ENCODE data around the gene SKAP1.

- TF ChIP-seq CTCF (IDR thresholded peaks at IDR 0.05) (no peak), EZH2 (IDR thresholded peaks at IDR 0.05) (no peak), EZH2phosphoT487 (IDR thresholded peaks at IDR 0.05) (no peak)
Measured at GRCh38 chr17:48363161-48363560, 66.9 kb downstream of the SKAP1 start.
